Subcutaneous adipose tissue (tissue), 4 donors: ENCODE results near the gene IQSEC2. TPM values are rescaled to one million over a fixed set of nuclear protein-coding genes. Genes with fewer than 3 reads are reported as not detected.

ENCODE experiments used
- CTCF ChIP-seq: fragments of 450-650 bp; IDR thresholded peaks from one replicate; pipeline ENCODE4 v1.5.1; 2016; ENCODE audit warnings: low read depth, mild to moderate bottlenecking, control low read depth, antibody characterized with exemption, moderate library complexity
- total RNA-seq, 4 donors: library from RNA; depleted of rRNA; stranded (reverse); fragments of >200 nt; gene quantifications; one replicate each; pipeline ENCODE4 v1.1.0, GENCODE V29; 2016

IQSEC2 gene
- total RNA-seq, 4 donors from 2014 or later = 13.0 to 24.5 (median 19.2) TPM

GRCh38 chrX:53280331-53281320, 758 bp downstream of the IQSEC2 start:
- no peak for TF ChIP-seq CTCF

GRCh38 chrX:53279296-53280237, 1.8 kb downstream of the IQSEC2 start:
- TF ChIP-seq CTCF = no peak

- TF ChIP-seq CTCF = no peak
Measured at GRCh38 chrX:53272808-53273337, 8.5 kb downstream of the IQSEC2 start.

- TF ChIP-seq CTCF = no peak
Measured at GRCh38 chrX:53269536-53270107, 11.8 kb downstream of the IQSEC2 start.

GRCh38 chrX:53268173-53268572, 13.2 kb downstream of the IQSEC2 start:
- TF ChIP-seq CTCF = no peak

GRCh38 chrX:53266914-53267313, 14.5 kb downstream of the IQSEC2 start:
- TF ChIP-seq CTCF = no peak
